GM10266 (cell line): ENCODE data around the gene HIF1AN.

ENCODE experiments used
- DNase-seq: peaks from one replicate; pipeline ENCODE4 v3.0.0; 2012; ENCODE audit errors: extremely low spot score
- CTCF ChIP-seq: IDR thresholded peaks from 2 replicates; pipeline ENCODE4 v1.5.1; 2012; ENCODE audit warnings: mild to moderate bottlenecking, low read depth; ENCODE audit not compliant: control insufficient read depth, insufficient read depth; ENCODE audit errors: missing control alignments

Gene HIF1AN

GRCh38 chr10:100535715-100536353 lies at the start of gene HIF1AN:
TSS of gene HIF1AN (plus strand) at chr10:100535943. CDS start at chr10:100535959, 16 bp downstream.
- peak; percentile 93 for DNase-seq
- TF ChIP-seq CTCF = peak; percentile 96

GRCh38 chr10:100487529-100487928 lies 48.2 kb upstream of the HIF1AN start:
- DNase-seq = no peak
- no peak for TF ChIP-seq CTCF

- no peak for TF ChIP-seq CTCF
- DNase-seq = no peak
Observed at GRCh38 chr10:100489396-100489795, 46.3 kb upstream of the HIF1AN start.

- no peak for TF ChIP-seq CTCF
- no peak for DNase-seq
Observed at GRCh38 chr10:100490531-100490930, 45.2 kb upstream of the HIF1AN start.

- TF ChIP-seq CTCF = no peak
- no peak for DNase-seq
Observed at GRCh38 chr10:100496567-100496966, 39.2 kb upstream of the HIF1AN start.

- TF ChIP-seq CTCF = no peak
Observed at GRCh38 chr10:100498059-100498458, 37.7 kb upstream of the HIF1AN start.

GRCh38 chr10:100501423-100501822 lies 34.3 kb upstream of the HIF1AN start:
- no peak for DNase-seq
- TF ChIP-seq CTCF = no peak

More at GRCh38 chr10:100498059-100498458, 37.7 kb upstream of the HIF1AN start:
- DNase-seq = no peak
